Chondrocyte (in vitro differentiated cells): ENCODE measurements around the gene MAPK4. TPM values are rescaled to one million over a fixed set of nuclear protein-coding genes. Genes with fewer than 3 reads are reported as not detected.
"Not testable (repeated sequence)": the region's sequence is repeated elsewhere in the genome, so short reads cannot be mapped to it uniquely, and the experiment has no call there.

Experiments
- DNase-seq: peaks from one replicate; pipeline ENCODE4 v3.0.0; 2021; ENCODE audit warnings: mixed read lengths, low spot score
- H3K27ac Mint-ChIP-seq: one replicate; pipeline ENCODE4 v1.8.0; 2021; ENCODE audit warnings: mild to moderate bottlenecking, moderate library complexity, mixed read lengths; ENCODE audit not compliant: unreplicated experiment
- H3K27me3 Mint-ChIP-seq: 2 replicates; pipeline ENCODE4 v1.8.0; 2021; ENCODE audit warnings: low read depth, mixed read lengths
- H3K36me3 Mint-ChIP-seq: 2 replicates; pipeline ENCODE4 v1.8.0; 2021; ENCODE audit warnings: low read depth, mixed read lengths
- H3K4me1 Mint-ChIP-seq: 2 replicates; pipeline ENCODE4 v1.8.0; 2021; ENCODE audit warnings: low read depth, mild to moderate bottlenecking, mixed read lengths
- H3K4me3 Mint-ChIP-seq: one replicate; pipeline ENCODE4 v1.8.0; 2021; ENCODE audit warnings: mild to moderate bottlenecking, moderate library complexity, mixed read lengths; ENCODE audit not compliant: unreplicated experiment
- H3K9me3 Mint-ChIP-seq: 2 replicates; pipeline ENCODE4 v1.8.0; 2021; ENCODE audit warnings: low read depth, mixed read lengths
- CTCF ChIP-seq: fragments of 200-600 bp; sonication (generic); IDR thresholded peaks from 2 replicates; pipeline ENCODE4 v1.5.0; 2021; ENCODE audit warnings: antibody characterized with exemption, mild to moderate bottlenecking, moderate library complexity
- total RNA-seq: library from RNA; stranded (reverse); gene quantifications from 3 replicates; pipeline ENCODE4 v1.2.1, GENCODE V29; 2021

Gene MAPK4
- total RNA-seq, 1 donor from 2014 or later, result 0.30 TPM

GRCh38 chr18:50558948-50559751, 737 bp upstream of the MAPK4 start:
- DNase-seq, result no peak
- peaks cover 9% of the 10 kb centered on the region for H3K36me3 Mint-ChIP-seq

GRCh38 chr18:50560681-50561629, 1.1 kb downstream of the MAPK4 start:
- H3K9me3 Mint-ChIP-seq, result peaks cover 3% of the 10 kb centered on the region
- no peak for TF ChIP-seq CTCF
- DNase-seq, result peak; percentile 76
- H3K27me3 Mint-ChIP-seq, result peaks cover 62% of the 10 kb centered on the region
- peak overlapping the region; percentile 72 for H3K4me3 Mint-ChIP-seq
- H3K27ac Mint-ChIP-seq, result no peak overlapping the region
- H3K36me3 Mint-ChIP-seq, result peaks cover 2% of the 10 kb centered on the region
- peaks cover 6% of the 10 kb centered on the region for H3K4me1 Mint-ChIP-seq

More at GRCh38 chr18:50558948-50559751, 737 bp upstream of the MAPK4 start:
- H3K4me3 Mint-ChIP-seq, result peak overlapping the region; percentile 37
- no peak for TF ChIP-seq CTCF
- peaks cover 17% of the 10 kb centered on the region for H3K9me3 Mint-ChIP-seq
- no peak overlapping the region for H3K27ac Mint-ChIP-seq
- peaks cover 61% of the 10 kb centered on the region for H3K27me3 Mint-ChIP-seq
- peaks cover 6% of the 10 kb centered on the region for H3K4me1 Mint-ChIP-seq

GRCh38 chr18:50562258-50562657, 2.4 kb downstream of the MAPK4 start:
- not testable (repeated sequence) for H3K27ac Mint-ChIP-seq, H3K36me3 Mint-ChIP-seq, H3K4me3 Mint-ChIP-seq, DNase-seq, H3K9me3 Mint-ChIP-seq, H3K4me1 Mint-ChIP-seq
- peaks cover 57% of the 10 kb centered on the region for H3K27me3 Mint-ChIP-seq

GRCh38 chr18:50562686-50563085, 2.8 kb downstream of the MAPK4 start:
- Mint-ChIP-seq H3K4me3 (no peak overlapping the region), H3K9me3 (no peaks in the 10 kb centered on the region), H3K4me1 (peaks cover 6% of the 10 kb centered on the region), H3K36me3 (no peaks in the 10 kb centered on the region), H3K27ac (no peak overlapping the region), H3K27me3 (peaks cover 53% of the 10 kb centered on the region)
- no peak for TF ChIP-seq CTCF
- no peak for DNase-seq

DNA sequence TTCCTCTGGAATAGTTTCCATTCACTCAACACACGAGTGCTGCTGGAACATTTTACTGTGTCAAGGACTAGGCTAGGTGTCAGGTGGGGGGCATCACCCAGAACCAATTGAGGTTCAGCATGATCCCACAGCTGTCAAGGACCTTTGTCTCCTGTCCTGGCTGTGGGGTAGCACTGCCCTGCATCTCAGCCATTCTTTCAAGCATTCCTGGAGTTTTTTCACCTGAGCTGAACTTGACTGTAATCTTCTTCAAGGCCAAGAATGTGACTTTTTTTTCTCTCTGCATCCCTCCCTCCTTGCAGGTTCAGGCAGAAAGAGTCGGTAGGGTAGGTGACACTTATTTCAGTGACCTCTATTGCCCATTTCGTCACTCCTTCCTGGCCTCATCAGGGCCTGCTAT, 3.5 kb downstream of the MAPK4 start:
- Mint-ChIP-seq H3K9me3 (peaks cover under 1% of the 10 kb centered on the region), H3K4me3 (no peak overlapping the region), H3K36me3 (no peaks in the 10 kb centered on the region), H3K4me1 (peaks cover 6% of the 10 kb centered on the region), H3K27me3 (peaks cover 50% of the 10 kb centered on the region), H3K27ac (no peak overlapping the region)
- no peak for TF ChIP-seq CTCF
- no peak for DNase-seq
